CD4-positive, alpha-beta T cell (primary cell): ENCODE measurements around the gene METTL3. TPM values are rescaled to one million over a fixed set of nuclear protein-coding genes. Genes with fewer than 3 reads are reported as not detected.

Experiments used
- ATAC-seq: fragments of 200-7000 bp; cut with Tn5 transposase; one replicate; pipeline ENCODE4 v1.10.0; 2022; ENCODE audit warnings: mild to moderate bottlenecking; ENCODE audit not compliant: poor library complexity
- CTCF ChIA-PET: fragments of 350-600 bp; sonication (Branson Sonifier 250); formaldehyde crosslinking; loops from one replicate; lab custom pipeline; 2021; ENCODE audit warnings: antibody characterized with exemption, inconsistent platforms; lab: Charles Lee
- POLR2A ChIA-PET: fragments of 350-600 bp; sonication (Branson Sonifier 250); formaldehyde crosslinking; loops from one replicate; lab custom pipeline; 2021; ENCODE audit warnings: antibody characterized with exemption, inconsistent platforms; lab: Charles Lee
- DNase-seq, 14 experiments: peaks; one replicate each; pipeline ENCODE4 v3.0.0-alpha.2; 2013 to 2020; ENCODE audit warnings: mixed read lengths in 2 of 14
- H3K27ac ChIP-seq, 2 donors: one replicate each; pipeline versions ENCODE4 v1.5.1 to v1.7.0; 2013; ENCODE audit warnings: low read length in 2 of 2, low read depth in 1 of 2, mild to moderate bottlenecking in 1 of 2
- H3K27me3 ChIP-seq, 2 experiments: 1 replicate in 1 of 2; 2 replicates in 1 of 2; pipeline versions ENCODE4 v1.6.1 to v1.7.0; 2013; ENCODE audit warnings: low read length in 2 of 2, control low read depth in 1 of 2, mild to moderate bottlenecking in 1 of 2, moderate library complexity in 1 of 2; ENCODE audit not compliant: insufficient read depth in 2 of 2, control insufficient read depth in 1 of 2
- H3K36me3 ChIP-seq: one replicate; pipeline ENCODE4 v1.6.1; 2013; ENCODE audit warnings: low read length, control low read depth; ENCODE audit not compliant: insufficient read depth
- H3K4me1 ChIP-seq: one replicate; pipeline ENCODE4 v1.6.1; 2013; ENCODE audit warnings: low read length, control low read depth; ENCODE audit not compliant: insufficient read depth
- H3K4me3 ChIP-seq: one replicate; pipeline ENCODE4 v1.5.1; 2013; ENCODE audit warnings: mild to moderate bottlenecking, low read length, moderate library complexity
- H3K9me3 ChIP-seq, 2 experiments: 1 replicate in 1 of 2; 2 replicates in 1 of 2; pipeline versions ENCODE4 v1.6.1 to v1.7.0; 2013; ENCODE audit warnings: low read length in 2 of 2, mild to moderate bottlenecking in 2 of 2, control low read depth in 1 of 2, moderate library complexity in 1 of 2; ENCODE audit not compliant: control insufficient read depth in 1 of 2, insufficient read depth in 1 of 2
- H3K27ac Mint-ChIP-seq: one replicate; pipeline ENCODE4 v1.8.0; 2020; ENCODE audit warnings: mixed read lengths
- H3K27me3 Mint-ChIP-seq: one replicate; pipeline ENCODE4 v1.8.0; 2021; ENCODE audit warnings: mixed read lengths
- H3K36me3 Mint-ChIP-seq: one replicate; pipeline ENCODE4 v1.8.0; 2021; ENCODE audit warnings: low read depth, mixed read lengths
- H3K4me1 Mint-ChIP-seq: one replicate; pipeline ENCODE4 v1.8.0; 2021; ENCODE audit warnings: low read depth, mixed read lengths
- H3K4me3 Mint-ChIP-seq: one replicate; pipeline ENCODE4 v1.8.0; 2020; ENCODE audit warnings: mild to moderate bottlenecking, mixed read lengths
- H3K9me3 Mint-ChIP-seq: one replicate; pipeline ENCODE4 v1.8.0; 2020; ENCODE audit warnings: mixed read lengths
- intact Hi-C, 2 experiments: fragments of 100-400 bp; cut with DNase I in 1 of 2; cut with micrococcal nuclease in 1 of 2; formaldehyde crosslinking; loops; one replicate each; pipeline versions ENCODE4 v1.15.1 to v1.9.0; 2023 to 2025; cut with DNase I, micrococcal nuclease
- total RNA-seq, 174 experiments: library from RNA in 2 of 174; stranded (reverse) in 2 of 174; gene quantifications; one replicate each; pipeline ENCODE4 v1.2.3 and lab custom pipeline; 2021 to 2026
- TF ChIP-seq, protein P1 (sequence below): fragments of 200-600 bp; IDR thresholded peaks from one replicate; pipeline ENCODE4 v1.8.0; 2022; ENCODE audit warnings: antibody characterized with exemption, mild to moderate bottlenecking

Gene METTL3
- total RNA-seq, 2 experiments from 2014 or later = 31.9 to 34.5 TPM

DNA sequence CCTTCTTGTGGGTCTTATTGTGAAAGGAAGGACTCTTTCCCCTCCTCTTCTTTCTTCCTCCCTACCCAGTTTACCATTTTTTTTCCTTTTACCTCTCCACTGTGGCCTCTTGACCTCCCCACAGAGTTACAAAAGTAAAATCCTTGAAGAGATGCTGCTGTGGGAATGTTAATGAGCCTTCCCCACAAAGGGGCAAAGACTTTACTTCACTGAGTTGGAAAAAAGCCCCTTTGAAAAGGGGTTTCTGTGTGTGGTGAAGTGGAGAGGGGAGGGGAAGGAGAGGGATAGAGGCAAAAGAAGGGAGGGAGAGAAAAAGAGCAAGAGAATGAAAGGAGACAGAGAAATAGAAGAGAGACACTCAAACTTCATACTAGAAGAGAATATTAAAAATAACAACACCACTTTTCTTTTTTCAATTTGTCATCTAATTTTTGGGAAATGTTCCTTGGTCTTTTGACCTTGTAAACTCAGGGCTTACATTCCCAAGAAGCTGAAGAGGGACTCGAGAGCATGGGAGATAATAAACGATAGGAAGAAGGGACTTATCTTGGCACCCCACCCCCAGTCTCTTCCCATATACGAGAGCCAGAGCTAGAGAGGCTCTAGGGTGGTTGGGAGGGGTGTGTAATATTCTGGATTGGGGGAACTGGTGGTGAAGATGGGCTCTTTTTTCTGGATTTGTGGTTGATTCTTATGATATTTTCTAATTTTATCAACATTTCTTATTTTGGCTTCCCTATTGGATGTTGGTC is 28.2 kb upstream of the METTL3 start:
- TF ChIP-seq, protein P1, sequence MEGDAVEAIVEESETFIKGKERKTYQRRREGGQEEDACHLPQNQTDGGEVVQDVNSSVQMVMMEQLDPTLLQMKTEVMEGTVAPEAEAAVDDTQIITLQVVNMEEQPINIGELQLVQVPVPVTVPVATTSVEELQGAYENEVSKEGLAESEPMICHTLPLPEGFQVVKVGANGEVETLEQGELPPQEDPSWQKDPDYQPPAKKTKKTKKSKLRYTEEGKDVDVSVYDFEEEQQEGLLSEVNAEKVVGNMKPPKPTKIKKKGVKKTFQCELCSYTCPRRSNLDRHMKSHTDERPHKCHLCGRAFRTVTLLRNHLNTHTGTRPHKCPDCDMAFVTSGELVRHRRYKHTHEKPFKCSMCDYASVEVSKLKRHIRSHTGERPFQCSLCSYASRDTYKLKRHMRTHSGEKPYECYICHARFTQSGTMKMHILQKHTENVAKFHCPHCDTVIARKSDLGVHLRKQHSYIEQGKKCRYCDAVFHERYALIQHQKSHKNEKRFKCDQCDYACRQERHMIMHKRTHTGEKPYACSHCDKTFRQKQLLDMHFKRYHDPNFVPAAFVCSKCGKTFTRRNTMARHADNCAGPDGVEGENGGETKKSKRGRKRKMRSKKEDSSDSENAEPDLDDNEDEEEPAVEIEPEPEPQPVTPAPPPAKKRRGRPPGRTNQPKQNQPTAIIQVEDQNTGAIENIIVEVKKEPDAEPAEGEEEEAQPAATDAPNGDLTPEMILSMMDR = no peak
- H3K27ac ChIP-seq = no peak overlapping the region
- Mint-ChIP-seq H3K4me3 (no peak overlapping the region), H3K4me1 (no peaks in the 10 kb centered on the region), H3K27me3 (peaks cover 62% of the 10 kb centered on the region), H3K36me3 (no peaks in the 10 kb centered on the region), H3K9me3 (no peaks in the 10 kb centered on the region), H3K27ac (no peak overlapping the region)
- H3K27me3 ChIP-seq = peaks cover 37 to 42% of the 10 kb centered on the region in 2 experiments
- intact Hi-C loops = no loop called here
- ChIA-PET CTCF (no interaction called here), POLR2A (no interaction called here)
- H3K9me3 ChIP-seq = peaks cover 0 to 4% of the 10 kb centered on the region in 2 experiments
- no peak overlapping the region for H3K4me3 ChIP-seq
- H3K36me3 ChIP-seq = no peaks in the 10 kb centered on the region
- ATAC-seq (no peak), DNase-seq (no peak)
- peaks cover 8% of the 10 kb centered on the region for H3K4me1 ChIP-seq

DNA sequence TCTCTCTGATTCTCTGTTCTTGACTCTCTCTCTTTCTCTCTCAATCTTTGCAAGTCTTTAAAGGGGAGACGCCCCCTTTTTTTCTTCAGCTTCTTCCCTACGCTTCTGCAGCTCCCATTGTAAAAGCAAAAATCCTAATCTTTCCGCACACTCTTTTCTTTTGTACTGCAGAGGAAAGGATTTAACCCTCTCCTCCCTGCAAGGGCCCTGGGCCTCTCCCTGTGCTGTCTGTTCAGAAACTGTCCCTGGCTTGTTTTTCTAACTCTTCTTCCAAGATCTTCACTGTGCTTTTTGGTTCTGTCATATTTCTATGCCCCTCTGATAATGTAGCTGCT is 25.9 kb upstream of the METTL3 start:
- Mint-ChIP-seq H3K4me3 (peak overlapping the region; percentile 21), H3K27ac (no peak overlapping the region), H3K4me1 (no peaks in the 10 kb centered on the region), H3K9me3 (no peaks in the 10 kb centered on the region), H3K27me3 (peaks cover 63% of the 10 kb centered on the region), H3K36me3 (no peaks in the 10 kb centered on the region)
- no peak overlapping the region for H3K4me3 ChIP-seq
- no peaks in the 10 kb centered on the region for H3K36me3 ChIP-seq
- peaks cover 39 to 51% of the 10 kb centered on the region in 2 experiments for H3K27me3 ChIP-seq
- intact Hi-C loops = no loop called here
- CTCF ChIA-PET = interaction anchor here (1.2 kb wide), 1 partner anchor 39 kb away, joined by 4 read pairs; no protein-coding TSS in a partner anchor
- no peak for ATAC-seq
- peaks cover 8% of the 10 kb centered on the region for H3K4me1 ChIP-seq
- H3K9me3 ChIP-seq = peaks cover 0 to 4% of the 10 kb centered on the region in 2 experiments
- TF ChIP-seq, protein P1 = no peak
- H3K27ac ChIP-seq = no peak overlapping the region
- POLR2A ChIA-PET = interaction anchor here (1.0 to 1.2 kb wide), 3 partner anchors 10 to 26 kb away, joined by 3 to 5 read pairs (median 4); partner anchors contain the start of genes METTL3 and SALL2
- DNase-seq = no peak

DNA sequence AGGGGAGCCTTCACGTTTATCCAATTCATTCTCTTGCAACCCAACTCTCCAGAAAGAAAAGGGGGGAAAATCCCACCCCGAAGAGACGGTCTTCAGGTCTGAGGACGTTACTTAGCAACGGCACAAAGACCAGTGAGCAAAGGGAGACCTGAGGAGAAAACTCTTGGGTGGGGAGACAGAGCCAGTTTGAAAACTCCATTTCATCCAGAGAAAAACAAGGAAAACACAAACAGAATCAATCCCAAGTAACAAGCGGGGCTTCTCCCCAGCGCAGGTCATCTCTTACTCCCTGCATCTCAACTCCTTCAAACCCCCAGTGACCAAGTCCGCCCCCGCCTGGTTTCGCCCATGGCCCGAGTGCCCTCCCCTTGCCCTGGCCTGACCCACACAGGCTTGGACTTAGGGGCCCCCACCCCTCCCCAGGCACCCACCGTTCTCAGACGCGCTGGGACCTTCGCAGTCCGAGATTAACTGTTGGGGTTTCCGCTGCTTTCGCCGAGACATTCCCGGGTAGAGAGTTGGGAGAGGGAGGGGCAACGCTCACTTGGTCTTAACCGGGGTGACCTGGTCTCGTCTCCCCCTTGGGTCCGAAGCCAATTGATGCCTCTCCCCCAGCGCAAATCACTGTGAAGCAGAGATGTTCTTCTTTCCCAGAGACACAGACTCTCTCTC is 25.4 kb upstream of the METTL3 start:
- H3K36me3 Mint-ChIP-seq = no peaks in the 10 kb centered on the region

More for the DNA sequence above, 25.4 kb upstream of the METTL3 start:
- Mint-ChIP-seq H3K27me3 (peaks cover 62% of the 10 kb centered on the region), H3K4me1 (no peaks in the 10 kb centered on the region), H3K9me3 (no peaks in the 10 kb centered on the region), H3K4me3 (peak overlapping the region; percentile 21), H3K27ac (no peak overlapping the region)
- intact Hi-C loops = no loop called here
- H3K27ac ChIP-seq = no peak overlapping the region
- H3K4me1 ChIP-seq = peaks cover 8% of the 10 kb centered on the region
- H3K27me3 ChIP-seq = peaks cover 39 to 51% of the 10 kb centered on the region in 2 experiments
- peaks cover 0 to 4% of the 10 kb centered on the region in 2 experiments for H3K9me3 ChIP-seq
- DNase-seq (no peak), ATAC-seq (no peak)
- TF ChIP-seq, protein P1 = no peak
- ChIA-PET CTCF (interaction anchor here (1.2 kb wide), 1 partner anchor 38 kb away, joined by 4 read pairs; no protein-coding TSS in a partner anchor), POLR2A (interaction anchor here (1.0 to 1.2 kb wide), 3 partner anchors 9 to 25 kb away, joined by 3 to 5 read pairs (median 4); partner anchors contain the start of genes METTL3 and SALL2)
- H3K4me3 ChIP-seq = no peak overlapping the region
- no peaks in the 10 kb centered on the region for H3K36me3 ChIP-seq
